HG03439 (cell line): ENCODE measurements around the gene CPB1.

Experiments used
- ATAC-seq: cut with Tn5 transposase; IDR thresholded peaks from one replicate; pipeline ENCODE4 v1.9.1; 2021; ENCODE audit warnings: mild to moderate bottlenecking, moderate library complexity; ENCODE audit not compliant: unreplicated experiment

The CPB1 gene

GRCh38 chr3:148829926-148830325 is 2.3 kb downstream of the CPB1 start:
- no peak for ATAC-seq

DNA sequence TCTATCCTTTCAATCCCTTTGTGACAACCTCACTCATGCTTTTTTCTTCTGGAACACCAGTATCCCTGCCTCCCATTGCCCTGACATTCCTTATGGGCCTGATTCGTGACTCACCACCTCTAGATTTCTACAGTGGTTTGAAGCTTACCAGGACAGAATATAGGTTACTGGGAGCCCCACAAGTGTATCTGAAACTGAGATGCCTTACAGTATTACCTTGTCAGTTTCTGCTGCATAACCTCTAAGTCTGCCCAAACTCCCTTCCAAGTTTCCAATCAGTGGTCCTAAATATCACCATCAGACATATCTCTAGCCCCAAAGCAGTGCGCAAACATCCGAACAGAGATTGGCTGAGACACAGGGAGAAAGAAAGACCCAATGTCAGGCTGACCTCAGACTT is 5.6 kb downstream of the CPB1 start:
- no peak for ATAC-seq

GRCh38 chr3:148839805-148840204 is 12.2 kb downstream of the CPB1 start:
- no peak for ATAC-seq

DNA sequence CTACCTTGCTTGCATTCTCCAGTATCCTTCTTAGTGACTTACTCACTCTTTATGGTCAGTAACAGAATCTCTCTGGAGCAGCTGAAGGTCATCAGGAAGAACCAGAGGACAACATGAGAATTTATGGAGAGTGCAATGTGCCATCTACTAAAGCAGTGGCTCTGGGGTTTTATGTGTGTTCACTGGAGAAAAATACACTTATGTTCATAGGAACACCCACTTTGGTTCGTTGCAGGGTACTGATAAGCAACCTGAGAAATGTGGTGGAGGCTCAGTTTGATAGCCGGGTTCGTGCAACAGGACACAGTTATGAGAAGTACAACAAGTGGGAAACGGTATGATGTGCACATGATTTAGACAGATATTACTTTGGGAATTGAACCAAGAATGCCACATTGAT is 12.8 kb downstream of the CPB1 start:
- ATAC-seq, result no peak

DNA sequence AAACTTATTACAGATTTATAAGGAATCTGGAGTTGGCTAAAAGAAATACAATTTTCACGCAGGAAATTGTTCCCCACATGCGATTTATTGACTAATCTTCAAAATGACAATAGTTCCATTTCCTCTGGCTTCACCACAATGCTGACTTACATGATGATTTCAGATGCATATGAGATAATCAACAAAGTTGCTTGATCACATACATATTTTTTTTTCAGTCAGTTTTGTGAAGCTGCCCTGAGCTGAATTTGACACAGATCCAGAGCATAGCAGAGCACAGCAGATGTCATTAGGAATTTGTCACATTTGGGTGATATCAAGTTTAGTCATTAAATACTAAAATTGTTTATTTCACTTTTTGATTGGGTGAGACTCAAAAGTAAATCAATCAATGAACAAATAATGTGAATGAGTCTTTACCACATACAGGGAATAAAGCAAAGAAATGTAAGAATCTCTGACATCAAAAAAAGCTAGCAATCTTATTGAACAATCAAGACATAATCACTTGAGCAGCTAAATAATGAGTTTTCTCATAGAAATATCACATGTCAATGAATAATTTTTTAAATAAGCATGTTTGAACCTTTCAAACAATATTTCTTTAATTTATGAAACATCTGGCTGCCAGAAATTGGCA is 18.3 kb downstream of the CPB1 start:
- no peak for ATAC-seq

DNA sequence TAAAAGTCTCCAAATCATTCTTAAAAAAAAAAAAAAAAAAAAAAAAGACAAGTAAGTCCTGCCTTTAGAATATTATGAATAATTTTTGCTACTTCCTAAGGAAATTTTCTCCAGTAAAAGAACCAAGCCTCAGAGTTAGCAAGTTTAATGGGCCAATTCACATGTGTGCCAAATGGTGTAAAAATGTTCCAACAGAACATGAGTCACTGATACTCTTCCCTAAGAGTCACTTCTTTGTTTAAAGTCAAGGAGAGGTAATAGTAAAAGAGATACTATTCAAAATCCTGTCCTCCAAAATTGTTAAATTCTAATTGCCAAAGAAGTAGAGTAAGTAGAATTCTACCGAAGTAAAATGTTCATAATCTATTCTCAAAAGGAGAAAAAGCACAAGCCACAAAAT is 19.7 kb downstream of the CPB1 start:
- ATAC-seq, result no peak

GRCh38 chr3:148848410-148848809 is 20.8 kb downstream of the CPB1 start:
- ATAC-seq, result no peak

- ATAC-seq, result no peak
These were observed 24.8 kb downstream of the CPB1 start for GRCh38 chr3:148852271-148852992.

DNA sequence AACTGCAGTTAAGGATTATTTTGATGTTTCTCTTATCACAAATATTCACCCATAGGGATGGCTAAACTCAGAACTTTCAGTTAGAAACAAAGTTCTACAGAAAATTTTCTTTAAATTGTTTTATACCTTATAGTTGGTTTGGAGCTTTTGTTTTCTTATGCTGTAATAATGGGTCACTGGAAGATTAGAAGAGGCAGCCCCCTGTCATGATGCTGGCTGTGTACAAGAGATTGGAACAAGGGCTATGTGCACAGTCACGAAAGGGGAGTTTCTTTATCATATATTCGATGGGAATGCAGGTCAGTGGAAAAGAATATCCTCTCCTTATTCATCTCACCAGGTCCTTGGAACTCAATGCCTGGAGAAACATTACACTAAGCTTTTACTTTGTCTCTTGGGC is 25.5 kb downstream of the CPB1 start:
- ATAC-seq, result no peak

DNA sequence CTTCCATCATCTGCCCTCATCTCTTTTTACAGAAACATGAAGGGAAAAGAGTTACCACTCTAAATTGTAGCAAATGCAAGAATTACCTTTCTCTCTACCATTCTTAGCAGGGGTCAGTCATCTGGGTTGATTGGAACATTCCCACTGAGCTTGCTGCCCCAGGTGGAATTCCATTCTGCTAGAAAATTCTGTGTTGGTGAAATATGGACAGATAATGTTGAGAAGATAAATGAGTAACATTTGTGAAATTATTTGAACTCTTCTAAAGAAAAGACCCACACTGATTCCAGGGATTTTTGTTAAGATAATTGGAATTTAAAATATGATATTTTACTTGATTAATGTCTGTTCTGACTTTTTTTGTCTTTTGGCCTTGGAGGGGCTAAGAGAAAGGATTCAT is 26.4 kb downstream of the CPB1 start:
- no peak for ATAC-seq

GRCh38 chr3:148856384-148856783 is 28.8 kb downstream of the CPB1 start:
- ATAC-seq, result no peak

- no peak for ATAC-seq
These were observed 29.7 kb downstream of the CPB1 start for GRCh38 chr3:148857316-148857715.

- ATAC-seq, result no peak
These were observed 33.8 kb downstream of the CPB1 start for GRCh38 chr3:148861277-148861869.

DNA sequence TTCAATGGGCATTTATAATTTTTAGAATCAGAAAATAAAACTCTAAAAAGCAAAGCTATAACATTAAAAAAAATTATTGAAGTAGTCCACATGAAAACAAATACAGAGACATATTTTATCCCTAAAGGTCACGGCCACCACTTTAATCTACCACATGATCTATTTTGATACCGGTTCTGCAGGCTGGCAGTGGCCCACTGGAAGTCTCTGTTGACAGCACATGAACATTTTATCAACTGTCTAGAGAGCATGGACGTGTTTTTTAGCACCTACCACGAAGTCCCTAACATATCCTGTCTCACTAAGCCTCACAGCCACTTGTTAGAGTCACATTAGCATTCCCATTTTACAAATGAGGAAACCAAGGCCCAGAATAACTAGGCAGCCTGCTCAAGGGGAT is 35.7 kb downstream of the CPB1 start:
- no peak for ATAC-seq

DNA sequence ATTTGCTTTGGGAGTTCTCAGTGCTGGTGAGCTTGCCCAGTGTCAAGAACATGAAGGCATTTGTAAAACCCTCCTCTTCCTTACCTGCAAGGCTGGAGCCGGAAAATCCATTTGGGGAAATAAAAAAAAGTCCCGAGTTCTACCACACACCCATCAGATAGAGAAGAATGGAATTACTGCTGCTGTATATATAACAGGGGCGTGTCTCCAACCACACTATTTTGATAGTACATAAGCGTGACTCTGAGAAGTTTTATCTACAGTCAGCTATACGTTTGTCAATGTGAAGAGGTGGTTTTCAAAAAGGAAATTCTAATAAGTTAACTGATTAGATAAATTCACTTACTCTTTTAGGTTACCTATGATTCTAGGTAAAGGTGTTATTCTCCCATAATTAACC is 36.2 kb downstream of the CPB1 start:
- ATAC-seq, result no peak

- ATAC-seq, result no peak
These were observed 37.4 kb downstream of the CPB1 start, which contains the start of gene CPA3 for GRCh38 chr3:148865049-148865448. Gene CPA3, plus strand, starts transcription at chr3:148865296. Its CDS starts 12 bp downstream, at chr3:148865308.

DNA sequence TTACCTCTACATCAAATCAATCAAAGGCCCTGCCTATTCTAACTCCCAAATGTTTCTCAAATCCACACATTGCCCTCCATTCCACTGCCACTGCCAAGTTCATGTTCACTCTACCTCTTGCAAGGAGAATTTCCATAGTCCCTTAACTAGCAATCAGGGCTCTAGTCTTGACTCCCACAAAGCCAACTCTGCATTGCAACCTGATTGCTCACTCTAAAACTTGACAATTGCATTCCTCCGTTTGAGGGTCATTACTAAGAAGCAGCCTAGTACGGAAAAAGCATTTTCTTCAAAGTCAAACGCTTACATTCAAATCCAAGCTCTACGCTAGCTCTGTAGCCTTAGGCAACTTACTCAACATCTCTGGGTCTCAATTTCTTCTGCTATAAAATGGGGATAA is 38.6 kb downstream of the CPB1 start:
- ATAC-seq, result no peak

DNA sequence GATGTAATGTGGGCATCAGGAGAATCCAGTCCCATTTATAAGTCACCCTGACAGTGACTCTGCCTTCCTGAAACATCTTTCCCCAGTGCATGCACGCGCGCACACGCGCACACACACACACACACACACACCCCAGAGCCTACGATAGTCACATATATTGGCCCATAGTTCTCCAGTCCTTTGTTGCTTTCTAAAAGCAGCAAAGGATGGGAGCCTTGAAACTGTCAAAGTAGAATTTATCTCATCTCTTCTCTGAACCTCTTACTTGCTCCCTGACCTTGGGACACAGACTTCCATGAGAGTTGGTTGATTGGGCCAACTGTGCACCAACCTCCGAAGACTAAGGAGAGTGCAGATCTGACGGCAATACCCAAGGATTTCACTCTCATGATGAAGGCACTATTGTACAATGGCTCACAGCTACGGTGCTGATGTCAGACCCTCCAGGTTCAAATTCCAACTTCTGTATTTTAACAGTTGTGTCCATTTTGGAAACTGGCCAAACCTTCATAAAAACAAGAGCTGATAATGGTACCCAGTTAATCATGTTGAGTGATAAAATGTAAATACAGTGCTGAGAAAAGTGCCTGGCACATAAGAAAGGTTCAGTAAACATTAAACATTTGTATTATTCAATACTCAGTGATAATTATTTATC is 45.8 kb downstream of the CPB1 start:
- no peak for ATAC-seq

GRCh38 chr3:148873977-148874376 is 46.4 kb downstream of the CPB1 start:
- ATAC-seq, result no peak

DNA sequence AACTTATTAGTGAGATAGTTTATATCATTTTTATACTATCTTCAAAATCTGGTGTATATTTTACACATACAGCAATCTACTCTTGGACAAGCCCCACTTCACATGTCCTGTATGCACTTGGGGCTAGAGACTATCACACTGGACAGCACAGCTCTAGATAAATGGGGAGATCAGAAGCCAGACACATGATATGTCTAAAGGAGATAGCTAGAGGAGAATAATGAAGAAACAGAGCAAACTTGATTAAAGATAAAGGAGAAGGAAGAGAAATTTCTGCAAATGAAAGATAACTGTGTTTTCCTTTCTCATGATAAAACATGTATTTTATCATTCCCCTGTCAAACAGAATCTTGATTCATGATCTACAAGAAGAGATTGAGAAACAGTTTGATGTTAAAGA is 50.5 kb downstream of the CPB1 start:
- ATAC-seq, result no peak

DNA sequence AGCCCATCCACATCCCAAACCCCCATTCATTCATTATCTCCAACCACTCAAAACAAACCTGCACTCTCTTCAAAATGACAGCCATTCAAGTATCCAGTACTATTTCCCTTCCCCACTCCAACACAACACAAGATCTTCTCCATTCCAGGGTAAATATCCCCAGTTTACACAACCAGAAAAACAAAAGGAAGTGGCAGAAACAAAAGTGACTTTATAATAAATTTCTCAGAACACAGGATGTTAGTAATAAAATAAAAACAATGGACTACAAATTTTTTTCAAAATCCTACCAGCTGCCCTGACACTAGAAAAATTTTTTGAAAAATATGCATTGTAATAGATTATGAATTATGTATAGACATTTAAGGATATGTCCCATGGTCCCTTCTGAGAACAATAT is 51.6 kb downstream of the CPB1 start:
- ATAC-seq, result no peak

- ATAC-seq, result no peak
These were observed 53.1 kb downstream of the CPB1 start for GRCh38 chr3:148880681-148881080.
